Right renal pelvis (tissue), 4 donors: ENCODE measurements around the gene NXNL1. TPM values are rescaled to one million over a fixed set of nuclear protein-coding genes. Genes with fewer than 3 reads are reported as not detected.
"Not testable (repeated sequence)": the region's sequence is repeated elsewhere in the genome, so short reads cannot be mapped to it uniquely, and the experiment has no call there.

Experiments used
- DNase-seq, 4 donors: peaks; one replicate each; pipeline ENCODE4 v3.0.0-alpha.2; 2013; ENCODE audit warnings: low read depth in 4 of 4, low spot score in 3 of 4, missing footprints in 1 of 4
- polyA plus RNA-seq, 4 donors: library from polyadenylated mRNA; unstranded; fragments of 120-200 nt; gene quantifications; one replicate each; pipeline ENCODE4 v1.2.1, GENCODE V29; 2013; ENCODE audit not compliant: insufficient read length in 4 of 4

The NXNL1 gene
- polyA plus RNA-seq, 4 donors = 0.12 to 0.29 TPM; not detected in 2

GRCh38 chr19:17487284-17488121 is 26.8 kb upstream of the NXNL1 start:
- no peak for DNase-seq

GRCh38 chr19:17486545-17487240 is 26.0 kb upstream of the NXNL1 start:
- DNase-seq = no peak

- no peak for DNase-seq
Observed at GRCh38 chr19:17484520-17485185, 23.9 kb upstream of the NXNL1 start.

GRCh38 chr19:17483605-17484002 is 22.9 kb upstream of the NXNL1 start:
- DNase-seq = no peak

- DNase-seq = no peak
Observed at GRCh38 chr19:17482877-17483604, 22.3 kb upstream of the NXNL1 start.

- no peak for DNase-seq
Observed at GRCh38 chr19:17481986-17482385, 21.3 kb upstream of the NXNL1 start.

GRCh38 chr19:17479325-17479791 is 18.6 kb upstream of the NXNL1 start:
- DNase-seq = no peak

- DNase-seq = no peak
Observed at GRCh38 chr19:17475541-17476115, 14.9 kb upstream of the NXNL1 start.

- not testable (repeated sequence) for DNase-seq
Observed at GRCh38 chr19:17475011-17475540, 14.3 kb upstream of the NXNL1 start.

GRCh38 chr19:17473041-17473440 is 12.3 kb upstream of the NXNL1 start:
- no peak for DNase-seq

- DNase-seq = no peak
Observed at GRCh38 chr19:17471410-17472125, 10.8 kb upstream of the NXNL1 start.

- DNase-seq = peak; percentile 96 to 98 (median 98)
Observed at GRCh38 chr19:17470068-17470841, 9.5 kb upstream of the NXNL1 start, which contains the start of gene SLC27A1. TSS of gene SLC27A1 (plus strand) at chr19:17470524. CDS start at chr19:17470541, 17 bp downstream.

GRCh38 chr19:17469481-17470067 is 8.8 kb upstream of the NXNL1 start:
- peak; percentile 77 to 83 (median 79) for DNase-seq

- DNase-seq = no peak
Observed at GRCh38 chr19:17469092-17469480, 8.4 kb upstream of the NXNL1 start.

- DNase-seq = no peak
Observed at GRCh38 chr19:17468302-17469091, 7.8 kb upstream of the NXNL1 start.

- DNase-seq = no peak
Observed at GRCh38 chr19:17467471-17468301, 7.0 kb upstream of the NXNL1 start.
